DND-41 (cell line): ENCODE results near the gene DNAJA3.

ENCODE experiments used
- ATAC-seq: fragments of 200-7000 bp; cut with Tn5 transposase; 3 replicates; pipeline ENCODE4 v1.9.1; 2021; ENCODE audit warnings: low read depth; ENCODE audit not compliant: insufficient read depth
- DNase-seq: peaks from one replicate; pipeline ENCODE4 v3.0.0-alpha.2; 2020
- H2AFZ ChIP-seq: 2 replicates; pipeline ENCODE4 v1.6.0; 2012; ENCODE audit warnings: low read depth, low read length
- H3K27ac ChIP-seq: 2 replicates; pipeline ENCODE4 v1.5.1; 2012; ENCODE audit warnings: low read length, inconsistent platforms
- H3K27me3 ChIP-seq: fragments of 200-600 bp; sonication (generic); 2 replicates; pipeline ENCODE4 v1.6.0; 2012; ENCODE audit warnings: low read length, mild to moderate bottlenecking, inconsistent platforms; ENCODE audit not compliant: insufficient read depth, poor library complexity
- H3K36me3 ChIP-seq: 2 replicates; pipeline ENCODE4 v1.5.1; 2012; ENCODE audit warnings: low read length, inconsistent platforms; ENCODE audit not compliant: insufficient read depth
- H3K4me1 ChIP-seq: 2 replicates; pipeline ENCODE4 v1.5.1; 2012; ENCODE audit warnings: mild to moderate bottlenecking, low read length; ENCODE audit not compliant: insufficient read depth
- H3K4me2 ChIP-seq: 2 replicates; pipeline ENCODE4 v1.6.0; 2012; ENCODE audit warnings: mild to moderate bottlenecking, moderate library complexity, low read length, inconsistent platforms; ENCODE audit not compliant: insufficient read depth
- H3K4me3 ChIP-seq, 2 experiments: fragments of 200-600 bp in 1 of 2; shearing (Covaris generic) in 1 of 2; 2 replicates each; pipeline ENCODE4 v1.5.1; 2012 to 2016; ENCODE audit warnings: inconsistent platforms in 2 of 2, low read length in 2 of 2, mild to moderate bottlenecking in 2 of 2, low read depth in 1 of 2, moderate library complexity in 1 of 2
- H3K79me2 ChIP-seq: 2 replicates; pipeline ENCODE4 v1.6.0; 2012; ENCODE audit warnings: low read length, inconsistent platforms; ENCODE audit not compliant: insufficient read depth
- H3K9ac ChIP-seq: 2 replicates; pipeline ENCODE4 v1.6.0; 2012; ENCODE audit warnings: low read depth, mild to moderate bottlenecking, inconsistent platforms, low read length, moderate library complexity
- H3K9me3 ChIP-seq: 2 replicates; pipeline ENCODE4 v1.5.1; 2012; ENCODE audit warnings: low read length, moderate library complexity, mild to moderate bottlenecking, inconsistent platforms; ENCODE audit not compliant: insufficient read depth, severe bottlenecking
- H4K20me1 ChIP-seq: 2 replicates; pipeline ENCODE4 v1.6.0; 2012; ENCODE audit warnings: low read length; ENCODE audit not compliant: insufficient read depth
- CTCF ChIP-seq: IDR thresholded peaks from 2 replicates; pipeline ENCODE4 v1.5.1; 2012; ENCODE audit warnings: borderline replicate concordance, low read length, moderate library complexity, mild to moderate bottlenecking; ENCODE audit not compliant: poor library complexity, severe bottlenecking; ENCODE audit errors: extremely low read depth
- EZH2 ChIP-seq: IDR thresholded peaks from 3 replicates; pipeline ENCODE4 v1.6.1; 2012; ENCODE audit warnings: borderline replicate concordance, low read depth, mild to moderate bottlenecking, moderate library complexity, low read length, inconsistent platforms; ENCODE audit not compliant: severe bottlenecking

DNAJA3 gene

GRCh38 chr16:4415538-4416199, 10.0 kb upstream of the DNAJA3 start:
- H3K79me2 ChIP-seq: peaks cover 53% of the 10 kb centered on the region
- peak overlapping the region; percentile 72 for H2AFZ ChIP-seq
- DNase-seq (peak; percentile 65), ATAC-seq (peak; percentile 52)
- peaks cover 39% of the 10 kb centered on the region for H4K20me1 ChIP-seq
- no peak for TF ChIP-seq EZH2
- no peak for TF ChIP-seq CTCF
- H3K4me3 ChIP-seq: peak overlapping the region; percentile 58 to 73
- H3K27me3 ChIP-seq: no peaks in the 10 kb centered on the region
- H3K9ac ChIP-seq: peak overlapping the region; percentile 89
- H3K4me2 ChIP-seq: peak overlapping the region; percentile 80
- peak overlapping the region; percentile 74 for H3K27ac ChIP-seq
- peaks cover 37% of the 10 kb centered on the region for H3K4me1 ChIP-seq
- H3K36me3 ChIP-seq: peaks cover 28% of the 10 kb centered on the region
- no peaks in the 10 kb centered on the region for H3K9me3 ChIP-seq

- TF ChIP-seq CTCF: no peak
- TF ChIP-seq EZH2: no peak
- H3K79me2 ChIP-seq: peaks cover 49% of the 10 kb centered on the region
- H3K4me3 ChIP-seq: peak within 1 kb of the TSS; percentile 58 to 73
- peak; percentile 98 for DNase-seq
- peaks cover 37% of the 10 kb centered on the region for H3K4me1 ChIP-seq
- peak; percentile 92 for ATAC-seq
- peak within 1 kb of the TSS; percentile 89 for H3K9ac ChIP-seq
- H4K20me1 ChIP-seq: peaks cover 37% of the 10 kb centered on the region
- peak within 1 kb of the TSS; percentile 76 for H2AFZ ChIP-seq
- no peaks in the 10 kb centered on the region for H3K27me3 ChIP-seq
- H3K36me3 ChIP-seq: peaks cover 22% of the 10 kb centered on the region
- H3K27ac ChIP-seq: peak within 1 kb of the TSS; percentile 74
- no peaks in the 10 kb centered on the region for H3K9me3 ChIP-seq
- H3K4me2 ChIP-seq: peak within 1 kb of the TSS; percentile 80
These were observed 9.3 kb upstream of the DNAJA3 start, which contains the start of gene CORO7 for GRCh38 chr16:4416200-4417032. Gene CORO7, minus strand, starts transcription at chr16:4416596. Its CDS starts 78 bp downstream, at chr16:4416518.

- Histone ChIP-seq H3K79me2 (peaks cover 21% of the 10 kb centered on the region), H2AFZ (no peak overlapping the region), H4K20me1 (peaks cover 13% of the 10 kb centered on the region), H3K9me3 (no peaks in the 10 kb centered on the region), H3K4me3 (no peak overlapping the region), H3K4me2 (no peak overlapping the region), H3K27ac (no peak overlapping the region), H3K4me1 (peaks cover 27% of the 10 kb centered on the region), H3K36me3 (0 out of 2 replicates have a peak, but pooled peaks cover 2% of the 10 kb centered on the region), H3K27me3 (no peaks in the 10 kb centered on the region), H3K9ac (no peak overlapping the region)
- DNase-seq: no peak
- no peak for ATAC-seq
- TF ChIP-seq EZH2 (no peak), CTCF (no peak)
These were observed 6.2 kb upstream of the DNAJA3 start for GRCh38 chr16:4419402-4419959.
